ENCODE data around the gene DCLRE1A.

DNA sequence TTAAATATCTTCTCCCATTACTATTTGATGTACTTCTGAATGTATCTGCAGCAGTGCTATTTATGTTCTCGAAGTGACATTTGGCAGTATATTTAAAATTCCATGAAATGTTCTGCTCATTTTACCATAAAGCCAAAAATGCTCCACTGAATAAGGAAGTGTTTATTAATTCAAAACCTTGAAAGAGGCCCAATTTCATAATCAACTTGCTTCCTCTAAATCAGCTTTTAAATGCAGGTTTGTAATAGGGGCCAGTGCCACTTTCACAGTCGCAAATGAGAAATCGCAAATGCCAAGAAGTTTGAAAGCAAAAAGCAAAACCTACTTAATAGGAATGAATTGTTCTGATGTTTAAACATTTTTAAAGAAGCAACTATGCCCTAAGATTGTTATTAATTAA, 12.0 kb upstream of the DCLRE1A start:
- TF ChIP-seq, protein P1, sequence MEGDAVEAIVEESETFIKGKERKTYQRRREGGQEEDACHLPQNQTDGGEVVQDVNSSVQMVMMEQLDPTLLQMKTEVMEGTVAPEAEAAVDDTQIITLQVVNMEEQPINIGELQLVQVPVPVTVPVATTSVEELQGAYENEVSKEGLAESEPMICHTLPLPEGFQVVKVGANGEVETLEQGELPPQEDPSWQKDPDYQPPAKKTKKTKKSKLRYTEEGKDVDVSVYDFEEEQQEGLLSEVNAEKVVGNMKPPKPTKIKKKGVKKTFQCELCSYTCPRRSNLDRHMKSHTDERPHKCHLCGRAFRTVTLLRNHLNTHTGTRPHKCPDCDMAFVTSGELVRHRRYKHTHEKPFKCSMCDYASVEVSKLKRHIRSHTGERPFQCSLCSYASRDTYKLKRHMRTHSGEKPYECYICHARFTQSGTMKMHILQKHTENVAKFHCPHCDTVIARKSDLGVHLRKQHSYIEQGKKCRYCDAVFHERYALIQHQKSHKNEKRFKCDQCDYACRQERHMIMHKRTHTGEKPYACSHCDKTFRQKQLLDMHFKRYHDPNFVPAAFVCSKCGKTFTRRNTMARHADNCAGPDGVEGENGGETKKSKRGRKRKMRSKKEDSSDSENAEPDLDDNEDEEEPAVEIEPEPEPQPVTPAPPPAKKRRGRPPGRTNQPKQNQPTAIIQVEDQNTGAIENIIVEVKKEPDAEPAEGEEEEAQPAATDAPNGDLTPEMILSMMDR (IDR thresholded peaks at IDR 0.05) = no peak
- no peak for TF ChIP-seq POLR2A (IDR thresholded peaks at IDR 0.05)

Data from esophagus squamous epithelium (tissue), 4 donors.